B cell (primary cell): ENCODE data around the gene PDE4B. TPM values are rescaled to one million over a fixed set of nuclear protein-coding genes. Genes with fewer than 3 reads are reported as not detected.

ENCODE experiments used
- ATAC-seq: fragments of 200-7000 bp; cut with Tn5 transposase; one replicate; pipeline ENCODE4 v1.10.0; 2021; ENCODE audit warnings: low read depth, mild to moderate bottlenecking, moderate number of reproducible peaks, moderate library complexity
- CTCF ChIA-PET: fragments of 350-600 bp; sonication (Branson Sonifier 250); formaldehyde crosslinking; loops from one replicate; lab custom pipeline; 2021; ENCODE audit warnings: antibody characterized with exemption, inconsistent platforms; lab: Charles Lee
- POLR2A ChIA-PET: fragments of 350-600 bp; sonication (Branson Sonifier 250); formaldehyde crosslinking; loops from one replicate; lab custom pipeline; 2021; ENCODE audit warnings: antibody characterized with exemption; lab: Charles Lee
- DNase-seq: peaks from one replicate; pipeline ENCODE4 v3.0.0; 2013
- H2AFZ ChIP-seq: 2 replicates; pipeline ENCODE4 v1.6.1; 2012; ENCODE audit warnings: mild to moderate bottlenecking, low read depth, low read length; ENCODE audit not compliant: insufficient read depth, poor library complexity, severe bottlenecking
- H3K27ac ChIP-seq, 2 donors: 1 replicate in 1 of 2; 2 replicates in 1 of 2; pipeline ENCODE4 v1.5.1; 2012 to 2013; ENCODE audit warnings: low read length in 2 of 2, mild to moderate bottlenecking in 2 of 2, moderate library complexity in 1 of 2
- H3K27me3 ChIP-seq, 4 experiments: fragments of 200-600 bp in 1 of 4; sonication (generic) in 1 of 4; replicated peaks in 1 of 4; 1 replicate in 2 of 4; 2 replicates in 2 of 4; pipeline versions ENCODE4 v1.6.1 to v1.7.0; 2013 to 2016; ENCODE audit warnings: low read length in 3 of 4, mild to moderate bottlenecking in 2 of 4, mixed read lengths in 1 of 4, moderate library complexity in 1 of 4; ENCODE audit not compliant: insufficient read depth in 4 of 4, control insufficient read depth in 3 of 4; ENCODE audit errors: control extremely low read depth in 1 of 4
- H3K36me3 ChIP-seq, 2 experiments: replicated peaks in 1 of 2; 1 replicate in 1 of 2; 2 replicates in 1 of 2; pipeline versions ENCODE4 v1.6.1 to v1.7.1; 2013; ENCODE audit warnings: low read length in 1 of 2; ENCODE audit not compliant: insufficient read depth in 2 of 2, control insufficient read depth in 1 of 2; ENCODE audit errors: control extremely low read depth in 1 of 2, extremely low read depth in 1 of 2
- H3K4me1 ChIP-seq, 2 donors: fragments of 200-600 bp in 1 of 2; sonication (generic) in 1 of 2; 1 replicate in 1 of 2; 2 replicates in 1 of 2; pipeline versions ENCODE4 v1.5.1 to v1.6.1; 2013 to 2017; ENCODE audit warnings: low read length in 2 of 2; ENCODE audit not compliant: control insufficient read depth in 2 of 2, insufficient read depth in 2 of 2
- H3K4me2 ChIP-seq: replicated peaks from 2 replicates; pipeline ENCODE3; 2012; ENCODE audit warnings: mild to moderate bottlenecking, low read depth, low read length; ENCODE audit not compliant: poor library complexity, severe bottlenecking
- H3K4me3 ChIP-seq, 5 experiments: fragments of 200-600 bp in 1 of 5; sonication (generic) in 1 of 5; 1 replicate in 3 of 5; 2 replicates in 2 of 5; pipeline versions ENCODE4 v1.5.1 to v1.7.0; 2011 to 2016; ENCODE audit warnings: low read length in 4 of 5, mild to moderate bottlenecking in 4 of 5, low read depth in 2 of 5, control low read depth in 1 of 5, moderate library complexity in 1 of 5; ENCODE audit not compliant: insufficient read depth in 1 of 5; ENCODE audit errors: control extremely low read depth in 1 of 5, extremely low read depth in 1 of 5
- H3K79me2 ChIP-seq: fragments of 200-600 bp; sonication (generic); one replicate; pipeline ENCODE4 v1.6.0; 2016; ENCODE audit warnings: low read length; ENCODE audit not compliant: control insufficient read depth, insufficient read depth
- H3K9ac ChIP-seq: fragments of 200-600 bp; sonication (generic); 2 replicates; pipeline ENCODE4 v1.6.1; 2017; ENCODE audit warnings: mild to moderate bottlenecking, low read length, moderate library complexity
- H3K9me3 ChIP-seq, 3 donors: one replicate each; pipeline versions ENCODE4 v1.6.1 to v1.7.1; 2013; ENCODE audit warnings: low read length in 2 of 3; ENCODE audit not compliant: control insufficient read depth in 2 of 3, insufficient read depth in 1 of 3; ENCODE audit errors: control extremely low read depth in 1 of 3
- H4K20me1 ChIP-seq: 2 replicates; pipeline ENCODE4 v1.6.0; 2012; ENCODE audit warnings: mild to moderate bottlenecking, low read length; ENCODE audit not compliant: insufficient read depth, control insufficient read depth, poor library complexity, severe bottlenecking
- H3K27ac Mint-ChIP-seq: one replicate; pipeline ENCODE4 v1.8.0; 2021; ENCODE audit warnings: mixed read lengths
- H3K27me3 Mint-ChIP-seq: one replicate; pipeline ENCODE4 v1.8.0; 2021; ENCODE audit warnings: mixed read lengths
- H3K4me1 Mint-ChIP-seq: one replicate; pipeline ENCODE4 v1.8.0; 2021; ENCODE audit warnings: mixed read lengths
- H3K4me3 Mint-ChIP-seq: one replicate; pipeline ENCODE4 v1.8.0; 2021; ENCODE audit warnings: mixed read lengths
- H3K9me3 Mint-ChIP-seq: one replicate; pipeline ENCODE4 v1.8.0; 2022; ENCODE audit warnings: mixed read lengths; ENCODE audit not compliant: insufficient read depth
- CTCF ChIP-seq: fragments of 200-600 bp; IDR thresholded peaks from one replicate; pipeline ENCODE4 v1.8.0; 2022; ENCODE audit warnings: antibody characterized with exemption, mild to moderate bottlenecking
- EZH2 ChIP-seq: IDR thresholded peaks from 2 replicates; pipeline ENCODE4 v1.6.1; 2012; ENCODE audit warnings: borderline replicate concordance, low read depth, mild to moderate bottlenecking, moderate library complexity, low read length; ENCODE audit not compliant: insufficient read depth, poor library complexity, severe bottlenecking
- WGBS: methylation state at CpG from one replicate; pipeline ENCODE4 v1.1.5; 2013; ENCODE audit warnings: missing lambda C conversion rate; ENCODE audit not compliant: insufficient coverage; 5-methylcytosine and 5-hydroxymethylcytosine counted together
- intact Hi-C: fragments of 100-400 bp; cut with micrococcal nuclease; formaldehyde crosslinking; loops from one replicate; pipeline ENCODE4 v1.10.0; 2022
- polyA plus RNA-seq: library from polyadenylated mRNA; depleted of rRNA; stranded (reverse); fragments of >200 nt; gene quantifications from 2 replicates; pipeline ENCODE4 v1.2.3, GENCODE V29; 2012
- total RNA-seq, 2 donors: library from RNA; stranded (reverse); fragments of 120-200 nt in 1 of 2; gene quantifications; 1 replicate in 1 of 2; 2 replicates in 1 of 2; pipeline versions ENCODE4 v1.2.3 to v1.2.4, GENCODE V29; 2013 to 2022

PDE4B gene
- total and polyA plus RNA-seq, 2 donors (not counting 1 experiment from before 2014, with no cell fraction given): 63.7 to 242 TPM

GRCh38 chr1:65880611-65881010, 87.9 kb downstream of the PDE4B start:
- ChIA-PET CTCF (no interaction called here), POLR2A (no interaction called here)
- Mint-ChIP-seq H3K4me3 (no peak overlapping the region), H3K4me1 (no peaks in the 10 kb centered on the region), H3K9me3 (peaks cover 2% of the 10 kb centered on the region), H3K27ac (no peak overlapping the region), H3K27me3 (no peaks in the 10 kb centered on the region)
- H3K36me3 ChIP-seq: no peaks in the 10 kb centered on the region
- H2AFZ ChIP-seq: no peak overlapping the region
- no peak overlapping the region for H3K4me3 ChIP-seq
- intact Hi-C loops: no loop called here
- no peaks in the 10 kb centered on the region for H3K27me3 ChIP-seq
- H3K4me1 ChIP-seq: no peaks in the 10 kb centered on the region
- peaks cover 0 to 3% (median 0%) of the 10 kb centered on the region in 3 donors for H3K9me3 ChIP-seq
- H3K79me2 ChIP-seq: no peaks in the 10 kb centered on the region
- DNase-seq (no peak), ATAC-seq (no peak)
- no peaks in the 10 kb centered on the region for H4K20me1 ChIP-seq
- no peak overlapping the region for H3K4me2 ChIP-seq
- no peak overlapping the region for H3K27ac ChIP-seq
- 88% methylated on average over 3 of the region's 4 CpGs for WGBS
- no peak overlapping the region for H3K9ac ChIP-seq
- TF ChIP-seq EZH2: no peak
- no peak for TF ChIP-seq CTCF

GRCh38 chr1:65881067-65881594, 88.4 kb downstream of the PDE4B start:
- Histone ChIP-seq H3K27me3 (no peaks in the 10 kb centered on the region), H3K4me2 (no peak overlapping the region), H2AFZ (no peak overlapping the region), H3K9ac (no peak overlapping the region), H3K79me2 (no peaks in the 10 kb centered on the region), H3K4me3 (no peak overlapping the region), H3K36me3 (no peaks in the 10 kb centered on the region), H3K4me1 (no peaks in the 10 kb centered on the region), H3K27ac (no peak overlapping the region), H3K9me3 (peaks cover 0 to 3% (median 0%) of the 10 kb centered on the region in 3 donors), H4K20me1 (no peaks in the 10 kb centered on the region)
- intact Hi-C loops: no loop called here
- Mint-ChIP-seq H3K27me3 (no peaks in the 10 kb centered on the region), H3K4me3 (no peak overlapping the region), H3K27ac (no peak overlapping the region), H3K9me3 (peaks cover 2% of the 10 kb centered on the region), H3K4me1 (no peaks in the 10 kb centered on the region)
- POLR2A ChIA-PET: no interaction called here
- ATAC-seq (no peak), DNase-seq (no peak)
- TF ChIP-seq EZH2: no peak
- no peak for TF ChIP-seq CTCF
- CTCF ChIA-PET: no interaction called here
- WGBS: 71% methylated on average over 1 of the region's 2 CpGs
